SIG-M5 (cell line): ENCODE data around the gene VKORC1.

Source experiments
- DNase-seq: peaks from one replicate; lab custom pipeline; 2025; lab: John Stamatoyannopoulos, UW

Gene VKORC1

DNA sequence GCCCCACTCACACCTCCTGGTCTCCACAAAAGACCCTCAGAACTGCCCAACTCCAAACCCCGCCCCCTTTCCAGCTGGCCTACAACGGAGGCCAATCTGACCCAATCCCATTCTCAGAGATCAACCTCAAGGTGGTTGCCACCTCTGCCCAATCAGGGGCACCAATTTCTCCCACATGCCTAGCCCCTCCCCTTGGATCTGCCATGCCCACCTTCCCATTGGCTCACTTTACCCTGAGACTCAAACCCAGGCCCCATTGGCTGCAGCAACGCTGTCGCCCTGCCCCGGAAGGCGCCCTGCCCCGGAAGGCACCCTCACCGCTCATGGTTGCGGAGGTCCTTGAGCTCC lies 31.1 kb downstream of the VKORC1 start:
- DNase-seq: no peak

DNA sequence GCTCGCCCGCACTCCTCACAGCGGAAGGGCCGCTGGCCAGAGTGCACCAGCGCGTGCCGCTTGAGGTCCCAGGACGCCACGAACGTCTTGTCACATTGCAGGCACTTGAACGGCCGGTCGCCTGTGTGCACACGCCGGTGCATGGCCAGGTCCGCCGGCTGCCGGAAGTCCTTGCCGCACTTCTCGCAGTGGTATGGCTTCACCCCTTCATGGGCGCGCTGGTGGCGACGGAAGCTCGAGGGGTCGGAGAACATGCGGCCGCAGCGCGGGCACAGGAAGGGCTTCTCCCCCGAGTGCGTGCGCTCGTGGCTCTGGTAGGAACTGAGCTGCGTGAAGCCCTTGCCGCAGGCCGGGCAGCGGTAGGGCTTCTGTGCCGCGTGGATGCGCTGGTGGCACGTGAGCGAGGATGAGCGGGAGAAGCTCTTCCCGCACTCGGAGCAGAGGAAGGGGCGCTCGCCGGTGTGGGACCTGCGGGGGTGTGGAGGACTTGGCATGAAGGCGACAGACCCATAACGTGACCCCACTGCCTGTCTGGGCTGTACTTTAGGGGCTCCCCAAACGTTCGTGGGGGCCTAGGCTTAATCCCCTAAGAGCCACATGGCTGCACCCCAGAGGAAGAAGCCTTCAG lies 32.7 kb downstream of the VKORC1 start:
- DNase-seq: no peak

DNA sequence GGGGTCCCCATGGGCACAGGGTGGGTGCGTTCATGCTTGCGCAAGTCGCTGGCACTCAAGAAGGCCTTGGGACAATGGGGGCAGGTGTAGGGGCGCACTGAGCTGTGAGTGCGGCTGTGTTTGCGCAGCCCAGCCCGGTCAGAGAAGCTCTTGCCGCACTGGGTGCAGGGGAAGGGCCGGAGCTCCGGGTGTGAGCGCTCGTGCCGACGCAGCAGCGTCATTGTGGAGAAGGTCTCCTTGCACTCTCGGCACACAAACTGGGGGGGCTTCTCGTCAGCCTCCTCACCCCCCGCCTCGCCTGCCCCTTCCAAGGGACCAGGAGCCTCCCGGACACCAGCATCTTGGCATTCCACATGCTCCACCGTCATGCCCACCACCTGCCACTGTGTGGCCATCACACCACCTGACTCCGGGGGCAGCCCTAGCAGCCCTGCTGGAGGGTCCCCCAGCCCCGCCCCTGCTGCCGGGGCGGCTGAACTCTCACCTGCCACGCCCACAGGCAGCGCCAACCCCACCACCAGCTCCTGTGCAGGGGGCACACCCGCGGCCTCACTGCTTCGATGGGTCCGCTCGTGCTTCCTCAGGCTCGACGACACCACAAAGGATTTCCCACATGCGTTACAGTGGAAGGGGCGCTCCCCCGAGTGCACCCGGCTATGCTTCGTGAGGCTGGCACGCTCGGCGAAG lies 33.3 kb downstream of the VKORC1 start:
- no peak for DNase-seq

DNA sequence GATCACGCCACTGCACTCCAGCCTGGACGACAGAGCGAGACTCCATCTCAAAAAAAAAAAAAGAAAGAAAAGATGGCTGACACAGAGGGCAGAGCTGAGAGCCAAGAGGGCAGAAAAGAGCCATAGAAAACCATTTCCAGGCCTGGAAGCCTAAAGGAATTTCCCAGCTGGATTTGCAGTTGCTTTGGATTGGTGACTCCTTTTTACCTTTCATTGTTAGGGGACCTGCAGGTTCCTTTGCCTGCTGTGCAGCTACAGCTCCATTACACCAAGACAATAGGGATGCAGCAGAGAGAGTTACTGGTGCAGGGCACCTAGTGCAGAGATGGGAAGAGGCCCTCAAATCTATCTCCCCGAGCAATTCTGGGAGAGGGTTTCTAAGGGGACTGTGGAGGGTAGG lies 39.0 kb downstream of the VKORC1 start:
- no peak for DNase-seq

DNA sequence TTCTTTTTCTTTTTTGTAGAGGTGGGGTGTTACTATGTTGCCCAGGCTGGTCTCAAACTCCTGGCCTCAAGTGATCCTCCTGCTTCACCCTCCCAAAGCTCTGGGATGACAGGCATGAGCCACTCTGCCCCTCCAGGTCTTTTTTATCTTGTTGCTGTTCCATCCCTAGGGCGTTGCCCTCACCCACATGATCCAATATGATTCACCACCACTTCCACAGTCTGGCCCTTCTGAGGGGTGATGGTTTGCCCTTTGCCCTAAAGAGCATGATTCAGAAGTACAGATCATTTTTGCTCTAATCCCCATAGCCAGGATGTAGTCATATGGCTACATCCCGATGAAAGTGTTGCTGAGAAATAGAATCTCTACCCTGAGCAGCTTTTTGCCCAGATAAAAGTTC lies 42.5 kb downstream of the VKORC1 start:
- DNase-seq: no peak

DNA sequence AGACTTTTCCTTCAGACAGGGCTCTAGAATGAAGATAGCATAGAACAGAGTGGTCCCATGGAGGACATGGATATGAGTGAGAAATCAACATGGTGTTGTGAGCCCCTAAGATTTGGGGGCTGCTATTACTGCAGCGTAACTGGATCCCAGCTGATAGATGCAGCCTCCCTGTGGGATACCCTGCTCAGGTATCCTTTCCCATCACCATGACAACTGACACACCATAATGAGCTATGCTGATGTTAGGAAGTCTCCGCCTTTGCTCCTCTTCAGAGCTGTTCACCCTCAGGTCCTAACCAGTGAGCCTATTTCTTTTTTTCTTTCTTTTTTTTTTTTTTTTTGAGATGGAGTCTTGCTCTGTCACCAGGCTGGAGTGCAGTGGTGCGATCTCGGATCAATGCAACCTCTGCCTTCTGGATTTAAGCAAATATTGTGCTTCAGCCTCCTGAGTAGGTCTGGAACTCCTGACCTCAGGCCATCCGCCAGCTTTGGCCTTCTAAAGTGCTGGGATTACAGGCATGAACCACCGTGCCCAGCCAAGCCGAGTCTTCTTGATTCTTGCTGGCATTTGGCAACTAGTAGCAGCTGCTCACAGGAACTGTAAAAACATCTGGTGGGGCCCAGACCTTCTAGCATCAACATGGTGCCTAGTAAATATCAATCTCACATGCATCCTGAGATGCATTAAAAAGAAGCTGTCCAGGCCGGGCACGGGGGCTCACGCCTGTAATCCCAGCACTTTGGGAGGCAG lies 44.1 kb downstream of the VKORC1 start:
- DNase-seq: no peak

DNA sequence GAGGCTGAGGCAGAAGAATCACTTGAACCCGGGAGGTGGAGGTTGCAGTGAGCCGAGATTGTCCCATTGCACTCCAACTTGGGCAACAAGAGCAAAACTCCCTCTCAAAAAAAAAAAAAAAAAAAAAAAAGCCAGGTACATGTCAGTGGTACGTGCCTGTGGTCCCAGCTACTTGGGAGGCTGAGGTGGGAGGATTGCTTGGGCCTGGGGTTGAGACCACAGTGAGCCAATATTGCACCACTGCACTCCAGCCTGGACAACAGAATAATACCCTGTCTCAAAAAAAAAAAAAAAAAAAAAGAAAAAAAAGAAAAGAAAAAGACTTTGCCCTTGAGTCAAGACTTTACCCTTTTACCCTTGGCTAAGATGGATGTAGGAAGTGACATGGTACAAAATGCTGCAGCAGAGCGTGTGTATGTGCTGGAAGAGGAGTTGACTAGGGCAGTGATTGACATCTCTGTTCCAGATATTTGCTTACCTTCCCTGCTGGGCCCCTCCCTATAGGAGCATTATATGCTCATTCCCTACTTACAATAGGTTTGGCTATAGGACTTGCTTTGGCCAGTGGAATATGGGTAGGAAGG lies 50.6 kb downstream of the VKORC1 start:
- DNase-seq: no peak

DNA sequence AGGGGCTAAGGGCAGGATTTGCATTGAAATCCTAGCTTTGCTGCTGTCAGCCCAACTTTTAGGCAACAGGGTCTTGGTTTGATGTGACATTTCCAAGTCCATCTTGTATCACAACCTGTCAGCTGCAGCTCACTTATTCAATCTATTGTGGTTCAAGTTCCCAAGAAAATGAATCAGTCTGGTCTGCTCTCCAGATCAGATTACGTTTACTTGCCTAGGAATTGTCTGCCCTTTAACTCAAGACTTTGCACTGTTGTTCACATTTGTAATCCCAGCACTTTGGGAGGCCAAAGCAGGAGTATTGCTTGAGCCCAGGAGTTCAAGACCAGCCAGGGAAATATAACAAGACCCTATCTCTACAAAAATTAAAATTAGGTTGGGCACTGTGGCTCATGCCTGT lies 51.2 kb downstream of the VKORC1 start:
- no peak for DNase-seq

DNA sequence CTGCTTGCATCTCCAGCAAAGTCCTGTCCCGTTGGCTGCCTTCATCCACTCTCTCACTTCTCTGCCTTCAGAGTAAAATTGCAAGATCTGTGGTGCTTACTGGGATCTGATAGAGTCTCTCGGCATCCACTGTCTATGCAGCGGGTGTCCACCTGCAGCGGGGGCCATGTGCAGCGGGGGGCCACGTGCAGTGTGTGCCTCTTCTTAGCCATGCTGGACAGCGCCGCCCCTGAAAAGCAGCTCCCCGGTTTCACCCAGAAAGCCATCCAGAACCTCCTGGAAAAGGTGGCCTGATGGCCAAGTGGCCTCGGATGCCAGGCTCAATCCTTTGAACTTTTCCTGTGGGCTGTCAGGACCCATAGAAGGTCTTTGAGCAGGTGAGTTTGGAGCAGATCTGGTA lies 51.7 kb downstream of the VKORC1 start:
- DNase-seq: no peak
